HCT116 (cell line): ENCODE results near the gene MTFP1. TPM values are rescaled to one million over a fixed set of nuclear protein-coding genes. Genes with fewer than 3 reads are reported as not detected.

ENCODE experiments used
- ATAC-seq: fragments of 200-7000 bp; cut with Tn5 transposase; 2 replicates; pipeline ENCODE4 v1.9.1; 2020; ENCODE audit warnings: mild to moderate bottlenecking, moderate library complexity
- BruUV-seq: library from RNA; stranded (reverse); fragments of 400-500 nt; replicated peaks from 2 replicates; lab custom pipeline; 2021; lab: Mats Ljungman, UMichigan
- CTCF ChIA-PET: fragments of 300-600 bp; sonication (Branson Sonifier 250); formaldehyde crosslinking; loops from one replicate; lab custom pipeline; 2021; ENCODE audit warnings: antibody characterized with exemption; lab: Charles Lee
- POLR2A ChIA-PET: fragments of 300-600, 350-600 bp; sonication (Branson Sonifier 250); formaldehyde crosslinking; loops from one replicate; lab custom pipeline; 2021; ENCODE audit warnings: antibody characterized with exemption; lab: Charles Lee
- RAD21 ChIA-PET, 2 experiments: fragments of 300-600 bp; sonication (Branson Sonifier 250); formaldehyde crosslinking; loops; one replicate each; lab custom pipeline; 2023; ENCODE audit warnings: low total read pairs in 2 of 2; ENCODE audit not compliant: uncharacterized antibody in 2 of 2, unreplicated experiment in 2 of 2, low non-redundant PET in 1 of 2; lab: Charles Lee
- DNase-seq: peaks from one replicate; pipeline ENCODE4 v3.0.0-alpha.2; 2010; ENCODE audit warnings: low read depth, low spot score
- H2AFZ ChIP-seq: fragments of 200-600 bp; shearing (Covaris generic), sonication (generic); 2 replicates; pipeline ENCODE4 v1.6.1; 2017; ENCODE audit warnings: low read depth, mixed run types, mixed read lengths, antibody characterized with exemption, low read length; ENCODE audit not compliant: poor library complexity, severe bottlenecking
- H3K27ac ChIP-seq: 2 replicates; pipeline ENCODE4 v1.5.1; 2012; ENCODE audit warnings: low read depth, low read length
- H3K27me3 ChIP-seq: fragments of 200-600 bp; sonication (generic); 2 replicates; pipeline ENCODE4 v1.6.1; 2016; ENCODE audit warnings: mixed run types, low read length, mixed read lengths; ENCODE audit not compliant: insufficient read depth
- H3K36me3 ChIP-seq, 2 experiments: fragments of 200-500 bp in 1 of 2; fragments of 200-600 bp in 1 of 2; sonication (Bioruptor generic) in 1 of 2; sonication (generic) in 1 of 2; 2 replicates each; pipeline versions ENCODE4 v1.5.1 to v1.6.1; 2014 to 2016; ENCODE audit warnings: low read length in 2 of 2, inconsistent platforms in 1 of 2, mixed read lengths in 1 of 2, mixed run types in 1 of 2; ENCODE audit not compliant: insufficient read depth in 2 of 2, control insufficient read depth in 1 of 2
- H3K4me1 ChIP-seq, 2 experiments: fragments of 200-600 bp in 1 of 2; sonication (generic) in 1 of 2; 2 replicates each; pipeline versions ENCODE4 v1.5.1 to v1.6.1; 2012 to 2017; ENCODE audit warnings: low read length in 2 of 2, inconsistent platforms in 1 of 2, mild to moderate bottlenecking in 1 of 2, mixed read lengths in 1 of 2, mixed run types in 1 of 2, moderate library complexity in 1 of 2; ENCODE audit not compliant: insufficient read depth in 2 of 2, control insufficient read depth in 1 of 2
- H3K4me2 ChIP-seq: fragments of 200-600 bp; sonication (generic); 2 replicates; pipeline ENCODE4 v1.6.1; 2017; ENCODE audit warnings: mixed run types, low read length, mixed read lengths
- H3K4me3 ChIP-seq, 2 experiments: fragments of 200-600 bp in 1 of 2; sonication (generic) in 1 of 2; replicated peaks in 1 of 2; 2 replicates each; pipeline ENCODE4 v1.5.1; 2011 to 2016; ENCODE audit warnings: low read length in 2 of 2, control low read depth in 1 of 2, low read depth in 1 of 2, mild to moderate bottlenecking in 1 of 2, mixed read lengths in 1 of 2, mixed run types in 1 of 2
- H3K79me2 ChIP-seq: fragments of 200-600 bp; sonication (generic); 2 replicates; pipeline ENCODE4 v1.6.1; 2017; ENCODE audit warnings: mild to moderate bottlenecking, mixed run types, low read length, moderate library complexity, mixed read lengths; ENCODE audit not compliant: insufficient read depth
- H3K9ac ChIP-seq: fragments of 200-600 bp; sonication (generic); 2 replicates; pipeline ENCODE4 v1.6.1; 2016; ENCODE audit warnings: low read length, mixed read lengths
- H3K9me2 ChIP-seq: fragments of 200-600 bp; sonication (generic), shearing (Covaris generic); 2 replicates; pipeline ENCODE4 v1.6.1; 2017; ENCODE audit warnings: mixed run types, mild to moderate bottlenecking, moderate library complexity; ENCODE audit not compliant: insufficient read depth
- H3K9me3 ChIP-seq, 2 experiments: fragments of 200-500 bp in 1 of 2; fragments of 200-600 bp in 1 of 2; sonication (Bioruptor generic) in 1 of 2; sonication (generic) in 1 of 2; 2 replicates each; pipeline ENCODE4 v1.6.1; 2014 to 2017; ENCODE audit warnings: low read length in 2 of 2, mixed read lengths in 2 of 2, inconsistent platforms in 1 of 2, low read depth in 1 of 2, mild to moderate bottlenecking in 1 of 2, mixed run types in 1 of 2, moderate library complexity in 1 of 2; ENCODE audit not compliant: control insufficient read depth in 1 of 2, insufficient read depth in 1 of 2
- H4K20me1 ChIP-seq: fragments of 200-600 bp; sonication (generic), shearing (Covaris generic); 2 replicates; pipeline ENCODE4 v1.6.1; 2017; ENCODE audit warnings: mixed run types, mild to moderate bottlenecking, moderate library complexity; ENCODE audit not compliant: insufficient read depth
- CTCF ChIP-seq, 3 experiments: fragments of 200-600 bp in 1 of 3; sonication (generic) in 1 of 3; IDR thresholded peaks in 2 of 3; conservative IDR thresholded peaks in 1 of 3; 2 replicates each; pipeline ENCODE4 v1.5.1; 2012 to 2017; ENCODE audit warnings: low read depth in 2 of 3, low read length in 2 of 3, antibody characterized with exemption in 1 of 3, borderline replicate concordance in 1 of 3, control low read depth in 1 of 3, mild to moderate bottlenecking in 1 of 3, mixed read lengths in 1 of 3, mixed run types in 1 of 3, moderate library complexity in 1 of 3; ENCODE audit not compliant: insufficient read depth in 1 of 3
- EZH2 ChIP-seq: fragments of 200-600 bp; sonication (generic); IDR thresholded peaks from 2 replicates; pipeline ENCODE4 v1.6.1; 2017; ENCODE audit warnings: antibody characterized with exemption, mixed run types
- EZH2phosphoT487 ChIP-seq: fragments of 200-600 bp; IDR thresholded peaks from 2 replicates; pipeline ENCODE4 v1.6.1; 2018; ENCODE audit warnings: antibody characterized with exemption, borderline replicate concordance
- FOSL1 ChIP-seq: IDR thresholded peaks from 2 replicates; pipeline ENCODE4 v1.6.1; 2012; ENCODE audit warnings: low read depth
- JUND ChIP-seq: IDR thresholded peaks from 2 replicates; pipeline ENCODE4 v1.6.1; 2012
- RAD21 ChIP-seq: IDR thresholded peaks from 2 replicates; pipeline ENCODE4 v1.6.1; 2012; ENCODE audit warnings: low read depth, mild to moderate bottlenecking
- SIN3A ChIP-seq: IDR thresholded peaks from 2 replicates; pipeline ENCODE4 v1.6.1; 2012; ENCODE audit warnings: low read depth
- ZNF274 ChIP-seq: fragments of 200-500 bp; sonication (Bioruptor generic); IDR thresholded peaks from 2 replicates; pipeline ENCODE4 v1.6.1; 2014; ENCODE audit warnings: mild to moderate bottlenecking, low read depth, low read length, inconsistent platforms
- intact Hi-C: fragments of 100-400 bp; cut with micrococcal nuclease; formaldehyde crosslinking; loops from 2 replicates; pipeline ENCODE4 v1.10.0; 2022
- total RNA-seq: library from RNA; stranded (reverse); gene quantifications from one replicate; pipeline ENCODE4 v1.2.1, GENCODE V29; 2021; ENCODE audit not compliant: unreplicated experiment
- TF ChIP-seq, protein P1 (sequence below): IDR thresholded peaks from 2 replicates; pipeline ENCODE4 v1.6.1; 2012
- TF ChIP-seq, protein P2 (sequence below): IDR thresholded peaks from 2 replicates; pipeline ENCODE4 v1.6.1; 2012; ENCODE audit warnings: low read depth

MTFP1 gene
- total RNA-seq, 1 experiment from 2014 or later: 36.1 TPM

- H4K20me1 ChIP-seq: no peaks in the 10 kb centered on the region
- TF ChIP-seq RAD21 (no peak), JUND (no peak), FOSL1 (no peak), ZNF274 (no peak), EZH2phosphoT487 (no peak), SIN3A (no peak), EZH2 (no peak), CTCF (IDR thresholded peaks at IDR 0.05 in 2 of 3, conservative IDR thresholded peaks at IDR 0.05 in 1 of 3; ENCODE audit: borderline replicate concordance in 1 of 3, insufficient read depth in 1 of 3, low read depth in 2 of 3, low read length in 2 of 3) (no peak)
- TF ChIP-seq, protein P1, sequence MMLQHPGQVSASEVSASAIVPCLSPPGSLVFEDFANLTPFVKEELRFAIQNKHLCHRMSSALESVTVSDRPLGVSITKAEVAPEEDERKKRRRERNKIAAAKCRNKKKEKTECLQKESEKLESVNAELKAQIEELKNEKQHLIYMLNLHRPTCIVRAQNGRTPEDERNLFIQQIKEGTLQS: no peak
- TF ChIP-seq, protein P2, sequence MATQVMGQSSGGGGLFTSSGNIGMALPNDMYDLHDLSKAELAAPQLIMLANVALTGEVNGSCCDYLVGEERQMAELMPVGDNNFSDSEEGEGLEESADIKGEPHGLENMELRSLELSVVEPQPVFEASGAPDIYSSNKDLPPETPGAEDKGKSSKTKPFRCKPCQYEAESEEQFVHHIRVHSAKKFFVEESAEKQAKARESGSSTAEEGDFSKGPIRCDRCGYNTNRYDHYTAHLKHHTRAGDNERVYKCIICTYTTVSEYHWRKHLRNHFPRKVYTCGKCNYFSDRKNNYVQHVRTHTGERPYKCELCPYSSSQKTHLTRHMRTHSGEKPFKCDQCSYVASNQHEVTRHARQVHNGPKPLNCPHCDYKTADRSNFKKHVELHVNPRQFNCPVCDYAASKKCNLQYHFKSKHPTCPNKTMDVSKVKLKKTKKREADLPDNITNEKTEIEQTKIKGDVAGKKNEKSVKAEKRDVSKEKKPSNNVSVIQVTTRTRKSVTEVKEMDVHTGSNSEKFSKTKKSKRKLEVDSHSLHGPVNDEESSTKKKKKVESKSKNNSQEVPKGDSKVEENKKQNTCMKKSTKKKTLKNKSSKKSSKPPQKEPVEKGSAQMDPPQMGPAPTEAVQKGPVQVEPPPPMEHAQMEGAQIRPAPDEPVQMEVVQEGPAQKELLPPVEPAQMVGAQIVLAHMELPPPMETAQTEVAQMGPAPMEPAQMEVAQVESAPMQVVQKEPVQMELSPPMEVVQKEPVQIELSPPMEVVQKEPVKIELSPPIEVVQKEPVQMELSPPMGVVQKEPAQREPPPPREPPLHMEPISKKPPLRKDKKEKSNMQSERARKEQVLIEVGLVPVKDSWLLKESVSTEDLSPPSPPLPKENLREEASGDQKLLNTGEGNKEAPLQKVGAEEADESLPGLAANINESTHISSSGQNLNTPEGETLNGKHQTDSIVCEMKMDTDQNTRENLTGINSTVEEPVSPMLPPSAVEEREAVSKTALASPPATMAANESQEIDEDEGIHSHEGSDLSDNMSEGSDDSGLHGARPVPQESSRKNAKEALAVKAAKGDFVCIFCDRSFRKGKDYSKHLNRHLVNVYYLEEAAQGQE: no peak
- 0 out of 2 replicates have a peak, but pooled peaks cover 5% of the 10 kb centered on the region for H3K79me2 ChIP-seq
- RAD21 ChIA-PET: no interaction called here
- no peak overlapping the region for H3K27ac ChIP-seq
- no peak overlapping the region for H2AFZ ChIP-seq
- H3K4me3 ChIP-seq: no peak overlapping the region
- intact Hi-C loops: no loop called here
- no peaks in the 10 kb centered on the region for H3K27me3 ChIP-seq
- ATAC-seq (no peak), DNase-seq (no peak)
- H3K4me1 ChIP-seq: peaks cover 6 to 45% of the 10 kb centered on the region in 2 experiments
- no peaks in the 10 kb centered on the region for H3K9me3 ChIP-seq
- H3K9me2 ChIP-seq: no peaks in the 10 kb centered on the region
- no TSS peak for BruUV-seq
- POLR2A ChIA-PET: no interaction called here
- no peak overlapping the region for H3K4me2 ChIP-seq
- H3K36me3 ChIP-seq: no peaks in the 10 kb centered on the region
- CTCF ChIA-PET: interaction anchor here (1.6 kb wide), 1 partner anchor 16 kb away, joined by 5 read pairs; no protein-coding TSS in a partner anchor
- no peak overlapping the region for H3K9ac ChIP-seq
Measured at GRCh38 chr22:30439836-30440235, 14.3 kb downstream of the MTFP1 start.
